GM12878 (cell line): ENCODE results near the gene PCDHGC5. TPM values are rescaled to one million over a fixed set of nuclear protein-coding genes. Genes with fewer than 3 reads are reported as not detected.

ENCODE experiments used
- ASH2L ChIP-seq: fragments of 300-600, 200-600 bp; sonication (generic); IDR thresholded peaks from 2 replicates; pipeline ENCODE4 v1.6.1; 2017; ENCODE audit warnings: low read depth, mild to moderate bottlenecking, borderline replicate concordance
- BCL11A ChIP-seq: IDR thresholded peaks from 2 replicates; pipeline ENCODE4 v1.6.1; 2011; ENCODE audit warnings: low read depth, low read length
- BHLHE40 ChIP-seq, 2 experiments: fragments of 450-650 bp in 1 of 2; IDR thresholded peaks; 2 replicates each; pipeline ENCODE4 v1.6.1; 2011 to 2017; ENCODE audit warnings: low read depth in 2 of 2, borderline replicate concordance in 1 of 2, improper control_type of control experiment in 1 of 2, low read length in 1 of 2, mild to moderate bottlenecking in 1 of 2
- CBX3 ChIP-seq: fragments of 200-600 bp; sonication (generic); IDR thresholded peaks from 2 replicates; pipeline ENCODE4 v1.6.1; 2016; ENCODE audit warnings: low read depth, borderline replicate concordance
- CHD2 ChIP-seq: IDR thresholded peaks from 2 replicates; pipeline ENCODE4 v1.6.1; 2011; ENCODE audit warnings: low read depth, low read length, improper control_type of control experiment, borderline replicate concordance
- E4F1 ChIP-seq: fragments of 450-650 bp; IDR thresholded peaks from 2 replicates; pipeline ENCODE4 v1.6.1; 2018; ENCODE audit warnings: borderline replicate concordance, mild to moderate bottlenecking; ENCODE audit not compliant: partially characterized antibody
- EP300 ChIP-seq, 2 experiments: fragments of 150-350 bp in 1 of 2; IDR thresholded peaks; 2 replicates each; pipeline ENCODE4 v1.6.1; 2011 to 2012; ENCODE audit warnings: low read depth in 2 of 2, low read length in 2 of 2, borderline replicate concordance in 1 of 2, improper control_type of control experiment in 1 of 2, inconsistent platforms in 1 of 2; ENCODE audit not compliant: control insufficient read depth in 1 of 2
- ESRRA ChIP-seq: IDR thresholded peaks from 2 replicates; pipeline ENCODE4 v1.6.1; 2012; ENCODE audit warnings: mild to moderate bottlenecking, low read length, improper control_type of control experiment
- GATAD2B ChIP-seq: fragments of 450-650 bp; conservative IDR thresholded peaks from 2 replicates; pipeline ENCODE4 v1.6.1; 2017; ENCODE audit warnings: low read depth, mild to moderate bottlenecking, moderate library complexity
- HSF1 ChIP-seq: fragments of 150-350 bp; IDR thresholded peaks from 2 replicates; pipeline ENCODE4 v1.6.1; 2014; ENCODE audit warnings: mild to moderate bottlenecking, low read depth, low read length
- IKZF1 ChIP-seq: fragments of 450-650 bp; conservative IDR thresholded peaks from 2 replicates; pipeline ENCODE4 v1.6.1; 2017; ENCODE audit warnings: antibody characterized with exemption, mild to moderate bottlenecking
- IRF4 ChIP-seq: IDR thresholded peaks from 2 replicates; pipeline ENCODE4 v1.6.1; 2011; ENCODE audit warnings: low read depth, low read length
- LARP7 ChIP-seq: fragments of 450-650 bp; IDR thresholded peaks from 2 replicates; pipeline ENCODE4 v1.6.1; 2017; ENCODE audit warnings: mild to moderate bottlenecking
- MEF2B ChIP-seq: fragments of 450-650 bp; IDR thresholded peaks from 2 replicates; pipeline ENCODE4 v1.6.1; 2018; ENCODE audit warnings: mild to moderate bottlenecking, moderate library complexity; ENCODE audit not compliant: partially characterized antibody, poor library complexity, severe bottlenecking
- MYC ChIP-seq: IDR thresholded peaks from 2 replicates; pipeline ENCODE4 v1.6.1; 2011; ENCODE audit warnings: mild to moderate bottlenecking, low read length, moderate library complexity, inconsistent platforms; ENCODE audit not compliant: insufficient read depth, insufficient replicate concordance, insufficient read length, severe bottlenecking
- NFIC ChIP-seq: IDR thresholded peaks from 2 replicates; pipeline ENCODE4 v1.6.1; 2012; ENCODE audit warnings: low read depth, mild to moderate bottlenecking, inconsistent platforms, low read length, moderate library complexity
- PAX5 ChIP-seq: IDR thresholded peaks from 2 replicates; pipeline ENCODE4 v1.6.1; 2011; ENCODE audit warnings: low read depth, low read length, borderline replicate concordance
- POLR2AphosphoS5 ChIP-seq: IDR thresholded peaks from 2 replicates; pipeline ENCODE4 v1.6.1; 2011; ENCODE audit warnings: mild to moderate bottlenecking, low read length, inconsistent platforms
- RELA ChIP-seq: fragments of 450-650 bp; IDR thresholded peaks from 2 replicates; pipeline ENCODE4 v1.8.0; 2014; ENCODE audit warnings: borderline replicate concordance; ENCODE audit not compliant: partially characterized antibody
- SIX5 ChIP-seq: IDR thresholded peaks from 2 replicates; pipeline ENCODE4 v1.6.1; 2011; ENCODE audit warnings: mild to moderate bottlenecking, low read depth, low read length, moderate library complexity; ENCODE audit not compliant: severe bottlenecking
- SKIL ChIP-seq: fragments of 450-650 bp; IDR thresholded peaks from 2 replicates; pipeline ENCODE4 v1.6.1; 2017; ENCODE audit warnings: mild to moderate bottlenecking, low read depth, inconsistent platforms; ENCODE audit not compliant: poor library complexity, severe bottlenecking
- SP1 ChIP-seq: IDR thresholded peaks from one replicate; pipeline ENCODE4 v1.6.1; 2011; ENCODE audit warnings: low read depth, low read length
- STAT3 ChIP-seq: IDR thresholded peaks from 2 replicates; pipeline ENCODE4 v1.6.1; 2011; ENCODE audit warnings: low read depth, low read length, improper control_type of control experiment
- YY1 ChIP-seq: IDR thresholded peaks from 2 replicates; pipeline ENCODE4 v1.6.1; 2011; ENCODE audit warnings: low read depth, mild to moderate bottlenecking, low read length
- ZNF622 ChIP-seq: fragments of 450-650 bp; IDR thresholded peaks from 2 replicates; pipeline ENCODE4 v1.6.1; 2017; ENCODE audit warnings: mild to moderate bottlenecking, inconsistent platforms
- polyA plus RNA-seq, 11 experiments: library from polyadenylated mRNA; depleted of rRNA in 4 of 11; unstranded in 6 of 11; stranded (reverse) in 5 of 11; fragments of >200 nt; fragmentation: Nextera tagmentation in 4 of 11; fragmentation: Illumina TruSeq in 1 of 11; extraction: Ambion mirVana in 4 of 11; extraction: Trizol in 1 of 11; gene quantifications; 1 replicate in 1 of 11; 2 replicates in 10 of 11; pipeline versions ENCODE4 v1.2.1 to v1.2.3, GENCODE V29; 2011 to 2016; ENCODE audit warnings: inconsistent platforms in 2 of 11, missing spikeins in 2 of 11, low read depth in 1 of 11
- total RNA-seq, 4 experiments: library from RNA; depleted of rRNA in 3 of 4; stranded (reverse); fragments of >200 nt in 3 of 4; fragmentation: Illumina TruSeq in 1 of 4; extraction: Trizol in 1 of 4; gene quantifications; 2 replicates each; pipeline versions ENCODE4 v1.2.1 to v1.2.3, GENCODE V29; 2013 to 2021

Gene PCDHGC5
- total and polyA plus RNA-seq, 10 of the 15 experiments (the other 5 are each of a cell fraction or from before 2014, with no cell fraction given) = 0.05 to 0.87 (median 0.18) TPM; not detected in 2

GRCh38 chr5:141510850-141511601 lies 22.1 kb downstream of the PCDHGC5 start (continued):
- TF ChIP-seq SKIL = peak; percentile 30
- TF ChIP-seq SIX5 = no peak
- peak; percentile 24 to 42; a peak in 1 of 4 replicates for TF ChIP-seq EP300 (IDR thresholded peaks at IDR 0.05; ENCODE audit: borderline replicate concordance in 1 of 2, control insufficient read depth in 1 of 2, low read depth in 2 of 2, low read length in 2 of 2)
- no peak for TF ChIP-seq E4F1
- TF ChIP-seq ESRRA = no peak
- peak; percentile 86 for TF ChIP-seq MEF2B
- TF ChIP-seq NFIC = no peak
- peak; percentile 71 for TF ChIP-seq POLR2AphosphoS5
- TF ChIP-seq ASH2L = no peak
- TF ChIP-seq RELA = peak; percentile 92
- peak; percentile 22 to 68; a peak in 2 of 4 replicates for TF ChIP-seq BHLHE40 (IDR thresholded peaks at IDR 0.05; ENCODE audit: borderline replicate concordance in 1 of 2, low read depth in 2 of 2, low read length in 1 of 2)
- TF ChIP-seq IKZF1 = peak; percentile 61
- TF ChIP-seq MYC = no peak
- no peak for TF ChIP-seq LARP7
- no peak for TF ChIP-seq STAT3
- no peak for TF ChIP-seq ZNF622
- no peak for TF ChIP-seq CBX3
- no peak for TF ChIP-seq IRF4
- TF ChIP-seq SP1 = peak; percentile 36
- TF ChIP-seq CHD2 = no peak
- TF ChIP-seq GATAD2B = no peak
- TF ChIP-seq PAX5 = peak; percentile 48; the same call in 1 of the 2 replicates
- 0 out of 2 replicates have a peak, but pooled peaks have one; percentile 35 for TF ChIP-seq BCL11A
- peak; percentile 44; the same call in 1 of the 2 replicates for TF ChIP-seq YY1
- TF ChIP-seq HSF1 = no peak
